ENCODE data around the gene DCTN3. TPM values are rescaled to one million over a fixed set of nuclear protein-coding genes. Genes with fewer than 3 reads are reported as not detected.

Gene DCTN3
- total and polyA plus RNA-seq, 2 donors (not counting 3 experiments of a cell fraction or from before 2014, with no cell fraction given), result 91.0 to 170 TPM

DNA sequence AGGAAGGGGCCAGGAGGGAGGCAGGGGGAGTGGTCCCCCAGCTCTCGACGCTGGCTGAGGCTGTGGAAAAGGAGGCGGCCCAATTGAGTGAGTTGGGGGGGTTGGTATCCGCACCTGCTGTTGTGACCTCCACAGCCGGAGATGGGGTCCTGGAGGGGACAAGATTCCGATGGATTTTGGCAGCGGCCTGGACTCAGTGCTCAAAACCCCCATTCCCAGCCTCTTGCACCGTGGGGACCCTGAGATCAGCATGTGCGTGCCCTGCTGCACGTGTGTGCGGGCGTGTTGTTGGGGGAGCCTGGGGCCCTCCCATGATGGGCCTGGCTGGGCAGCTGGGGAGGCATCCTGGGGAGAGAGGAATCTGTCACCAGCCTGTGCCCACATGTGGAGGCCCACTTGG is 45.7 kb downstream of the DCTN3 start:
- ChIA-PET CTCF (interaction anchor here (1.0 to 1.7 kb wide), 2 partner anchors 17 to 171 kb away, joined by 3 to 8 read pairs; no protein-coding TSS in a partner anchor), POLR2A (no interaction called here)
- intact Hi-C loops (cut with micrococcal nuclease), result no loop called here
- H3K27me3 ChIP-seq (ENCODE audit: control insufficient read depth in 2 of 2, insufficient read depth in 2 of 2, low read length in 2 of 2), result peaks cover 33 to 36% of the 10 kb centered on the region in 2 experiments
- FAIRE-seq (no peak), DNase-seq (ENCODE audit: low read depth, low spot score) (no peak)
- TF ChIP-seq EZH2 (IDR thresholded peaks at IDR 0.05; ENCODE audit: borderline replicate concordance, low read depth, low read length, severe bottlenecking), result no peak
- no peak for TF ChIP-seq GATA2 (IDR thresholded peaks at IDR 0.05; ENCODE audit: insufficient read depth, insufficient read length, low read depth, low read length)
- TF ChIP-seq, protein P1, sequence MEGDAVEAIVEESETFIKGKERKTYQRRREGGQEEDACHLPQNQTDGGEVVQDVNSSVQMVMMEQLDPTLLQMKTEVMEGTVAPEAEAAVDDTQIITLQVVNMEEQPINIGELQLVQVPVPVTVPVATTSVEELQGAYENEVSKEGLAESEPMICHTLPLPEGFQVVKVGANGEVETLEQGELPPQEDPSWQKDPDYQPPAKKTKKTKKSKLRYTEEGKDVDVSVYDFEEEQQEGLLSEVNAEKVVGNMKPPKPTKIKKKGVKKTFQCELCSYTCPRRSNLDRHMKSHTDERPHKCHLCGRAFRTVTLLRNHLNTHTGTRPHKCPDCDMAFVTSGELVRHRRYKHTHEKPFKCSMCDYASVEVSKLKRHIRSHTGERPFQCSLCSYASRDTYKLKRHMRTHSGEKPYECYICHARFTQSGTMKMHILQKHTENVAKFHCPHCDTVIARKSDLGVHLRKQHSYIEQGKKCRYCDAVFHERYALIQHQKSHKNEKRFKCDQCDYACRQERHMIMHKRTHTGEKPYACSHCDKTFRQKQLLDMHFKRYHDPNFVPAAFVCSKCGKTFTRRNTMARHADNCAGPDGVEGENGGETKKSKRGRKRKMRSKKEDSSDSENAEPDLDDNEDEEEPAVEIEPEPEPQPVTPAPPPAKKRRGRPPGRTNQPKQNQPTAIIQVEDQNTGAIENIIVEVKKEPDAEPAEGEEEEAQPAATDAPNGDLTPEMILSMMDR (IDR thresholded peaks at IDR 0.05; ENCODE audit: extremely low read depth in 1 of 2, insufficient read depth in 1 of 2, low read depth in 1 of 2, low read length in 2 of 2), result no peak
- TF ChIP-seq MYC (IDR thresholded peaks at IDR 0.05; ENCODE audit: low read depth, low read length), result no peak
- no peak for TF ChIP-seq POLR2A (IDR thresholded peaks at IDR 0.05; ENCODE audit: low read depth, low read length)
- no peak for TF ChIP-seq POLR2AphosphoS5 (IDR thresholded peaks at IDR 0.05; ENCODE audit: insufficient read depth, low read depth, low read length)
- no peak for TF ChIP-seq FOS (IDR thresholded peaks at IDR 0.05; ENCODE audit: borderline replicate concordance, insufficient read depth, low read length)
- TF ChIP-seq JUN (IDR thresholded peaks at IDR 0.05; ENCODE audit: borderline replicate concordance, insufficient read depth, insufficient read length, low read depth), result no peak
- no peak for TF ChIP-seq MAX (IDR thresholded peaks at IDR 0.05; ENCODE audit: insufficient read depth, insufficient read length)
- H3K4me3 ChIP-seq (replicated peaks in 1 of 3; ENCODE audit: insufficient read depth in 1 of 3, low read depth in 1 of 3, low read length in 3 of 3), result no peak overlapping the region
- no peaks in the 10 kb centered on the region for H3K9me3 ChIP-seq (replicated peaks; ENCODE audit: control insufficient read depth, insufficient read depth, low read length)
- no peaks in the 10 kb centered on the region for H4K20me1 ChIP-seq (replicated peaks; ENCODE audit: control insufficient read depth, extremely low read depth, insufficient read depth, low read length)
- no peak overlapping the region for H2AFZ ChIP-seq (ENCODE audit: low read depth, low read length)
- no peaks in the 10 kb centered on the region for H3K36me3 ChIP-seq (ENCODE audit: control insufficient read depth in 2 of 2, extremely low read depth in 1 of 2, insufficient read depth in 2 of 2, low read length in 2 of 2)
- no peak overlapping the region for H3K9ac ChIP-seq (replicated peaks; ENCODE audit: extremely low read depth, insufficient read depth, low read length)
- H3K79me2 ChIP-seq (ENCODE audit: control insufficient read depth, insufficient read depth, low read length), result no peaks in the 10 kb centered on the region
- H3K4me2 ChIP-seq (ENCODE audit: insufficient read depth, low read length), result no peak overlapping the region
- H3K9me1 ChIP-seq (replicated peaks; ENCODE audit: control insufficient read depth, extremely low read depth, insufficient read depth, low read length), result no peaks in the 10 kb centered on the region
- no peak overlapping the region for H3K27ac ChIP-seq (ENCODE audit: insufficient read depth, low read depth, low read length)
- dilution Hi-C loops (cut with MboI; ENCODE audit: extremely low pct_ligation_motif_present, low sequenced_read_pairs), result no loop called here
- no peaks in the 10 kb centered on the region for H3K4me1 ChIP-seq (ENCODE audit: control insufficient read depth, extremely low read depth, insufficient read depth, low read length)
- BruUV-seq (replicated peaks), result no TSS peak
